Sigmoid colon (tissue), 4 donors: ENCODE results near the gene TGFBR2.

ENCODE experiments used
- CTCF ChIP-seq, 4 experiments: fragments of 450-650 bp in 3 of 4; fragments of 200-600 bp in 1 of 4; IDR thresholded peaks; one replicate each; pipeline ENCODE4 v1.5.1; 2016 to 2019; ENCODE audit warnings: antibody characterized with exemption in 4 of 4, mild to moderate bottlenecking in 3 of 4, moderate library complexity in 2 of 4
- EP300 ChIP-seq, 4 donors: sonication (generic); formaldehyde crosslinking; IDR thresholded peaks; one replicate each; pipeline ENCODE4 v1.6.1; 2017; ENCODE audit warnings: antibody characterized with exemption in 4 of 4

GRCh38 chr3:30631243-30631904, 25.0 kb downstream of the TGFBR2 start:
- no peak for TF ChIP-seq CTCF (IDR thresholded peaks at IDR 0.05)
- TF ChIP-seq EP300 (IDR thresholded peaks at IDR 0.05) = no peak
